SH-SY5Y (cell line): ENCODE results near the gene PGGHG.

ENCODE experiments used
- GATA2 ChIP-seq: IDR thresholded peaks from 2 replicates; pipeline ENCODE4 v1.6.1; 2011; ENCODE audit warnings: mild to moderate bottlenecking, low read depth, low read length
- GATA3 ChIP-seq: IDR thresholded peaks from 2 replicates; pipeline ENCODE4 v1.6.1; 2011; ENCODE audit warnings: low read depth, mild to moderate bottlenecking, low read length, moderate library complexity

Gene PGGHG

DNA sequence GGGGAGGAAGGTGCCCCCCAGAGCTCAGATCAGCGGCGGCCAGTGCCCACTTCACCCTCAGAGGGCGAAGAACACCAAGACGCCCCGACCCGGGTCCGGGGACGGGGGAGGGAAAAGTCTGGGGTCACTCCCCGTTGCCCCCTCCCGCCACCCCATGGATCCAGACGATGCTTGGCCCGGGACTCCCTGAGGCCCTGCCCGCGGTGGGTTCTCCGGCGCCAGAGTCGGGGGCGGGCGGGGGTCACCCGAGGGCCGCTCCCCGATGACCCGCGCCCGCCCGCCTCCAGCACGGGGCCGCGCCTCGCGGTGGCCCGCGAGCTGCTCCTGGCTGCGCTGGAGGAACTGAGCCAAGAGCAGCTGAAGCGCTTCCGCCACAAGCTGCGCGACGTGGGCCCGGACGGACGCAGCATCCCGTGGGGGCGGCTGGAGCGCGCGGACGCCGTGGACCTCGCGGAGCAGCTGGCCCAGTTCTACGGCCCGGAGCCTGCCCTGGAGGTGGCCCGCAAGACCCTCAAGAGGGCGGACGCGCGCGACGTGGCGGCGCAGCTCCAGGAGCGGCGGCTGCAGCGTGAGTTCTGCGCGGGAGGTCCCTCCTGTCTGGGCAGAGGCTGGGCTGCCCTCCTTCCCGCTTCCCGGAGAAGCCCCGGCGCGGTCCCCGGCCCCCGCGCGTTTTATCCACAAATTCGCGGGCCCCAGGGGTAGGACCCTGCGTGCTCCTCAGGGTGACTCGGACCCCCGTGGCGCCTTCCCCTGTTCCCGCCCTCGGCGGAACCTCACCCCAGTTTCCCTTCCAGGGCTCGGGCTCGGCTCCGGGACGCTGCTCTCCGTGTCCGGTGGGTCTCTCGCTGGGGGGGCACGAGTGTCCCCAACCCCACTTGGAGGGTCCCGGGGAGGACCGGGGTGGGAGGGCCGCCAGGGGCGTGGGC, 9.6 kb upstream of the PGGHG start:
- TF ChIP-seq GATA3: no peak
- no peak for TF ChIP-seq GATA2

DNA sequence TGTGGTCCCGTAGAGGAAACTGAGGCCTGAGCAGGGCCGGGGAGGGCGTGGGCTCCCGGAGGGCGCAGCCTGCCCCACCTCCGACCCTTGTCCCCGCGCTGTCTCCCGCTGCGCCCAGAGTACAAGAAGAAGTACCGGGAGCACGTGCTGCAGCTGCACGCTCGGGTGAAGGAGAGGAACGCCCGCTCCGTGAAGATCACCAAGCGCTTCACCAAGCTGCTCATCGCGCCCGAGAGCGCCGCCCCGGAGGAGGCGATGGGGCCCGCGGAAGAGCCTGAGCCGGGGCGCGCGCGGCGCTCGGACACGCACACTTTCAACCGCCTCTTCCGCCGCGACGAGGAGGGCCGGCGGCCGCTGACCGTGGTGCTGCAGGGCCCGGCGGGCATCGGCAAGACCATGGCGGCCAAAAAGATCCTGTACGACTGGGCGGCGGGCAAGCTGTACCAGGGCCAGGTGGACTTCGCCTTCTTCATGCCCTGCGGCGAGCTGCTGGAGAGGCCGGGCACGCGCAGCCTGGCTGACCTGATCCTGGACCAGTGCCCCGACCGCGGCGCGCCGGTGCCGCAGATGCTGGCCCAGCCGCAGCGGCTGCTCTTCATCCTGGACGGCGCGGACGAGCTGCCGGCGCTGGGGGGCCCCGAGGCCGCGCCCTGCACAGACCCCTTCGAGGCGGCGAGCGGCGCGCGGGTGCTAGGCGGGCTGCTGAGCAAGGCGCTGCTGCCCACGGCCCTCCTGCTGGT, 8.8 kb upstream of the PGGHG start:
- TF ChIP-seq GATA3 (no peak), GATA2 (no peak)

DNA sequence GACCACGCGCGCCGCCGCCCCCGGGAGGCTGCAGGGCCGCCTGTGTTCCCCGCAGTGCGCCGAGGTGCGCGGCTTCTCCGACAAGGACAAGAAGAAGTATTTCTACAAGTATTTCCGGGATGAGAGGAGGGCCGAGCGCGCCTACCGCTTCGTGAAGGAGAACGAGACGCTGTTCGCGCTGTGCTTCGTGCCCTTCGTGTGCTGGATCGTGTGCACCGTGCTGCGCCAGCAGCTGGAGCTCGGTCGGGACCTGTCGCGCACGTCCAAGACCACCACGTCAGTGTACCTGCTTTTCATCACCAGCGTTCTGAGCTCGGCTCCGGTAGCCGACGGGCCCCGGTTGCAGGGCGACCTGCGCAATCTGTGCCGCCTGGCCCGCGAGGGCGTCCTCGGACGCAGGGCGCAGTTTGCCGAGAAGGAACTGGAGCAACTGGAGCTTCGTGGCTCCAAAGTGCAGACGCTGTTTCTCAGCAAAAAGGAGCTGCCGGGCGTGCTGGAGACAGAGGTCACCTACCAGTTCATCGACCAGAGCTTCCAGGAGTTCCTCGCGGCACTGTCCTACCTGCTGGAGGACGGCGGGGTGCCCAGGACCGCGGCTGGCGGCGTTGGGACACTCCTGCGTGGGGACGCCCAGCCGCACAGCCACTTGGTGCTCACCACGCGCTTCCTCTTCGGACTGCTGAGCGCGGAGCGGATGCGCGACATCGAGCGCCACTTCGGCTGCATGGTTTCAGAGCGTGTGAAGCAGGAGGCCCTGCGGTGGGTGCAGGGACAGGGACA, 8.0 kb upstream of the PGGHG start:
- TF ChIP-seq GATA2: no peak
- no peak for TF ChIP-seq GATA3

- no peak for TF ChIP-seq GATA2
- no peak for TF ChIP-seq GATA3
Observed at GRCh38 chr11:281486-282161, 7.3 kb upstream of the PGGHG start.

DNA sequence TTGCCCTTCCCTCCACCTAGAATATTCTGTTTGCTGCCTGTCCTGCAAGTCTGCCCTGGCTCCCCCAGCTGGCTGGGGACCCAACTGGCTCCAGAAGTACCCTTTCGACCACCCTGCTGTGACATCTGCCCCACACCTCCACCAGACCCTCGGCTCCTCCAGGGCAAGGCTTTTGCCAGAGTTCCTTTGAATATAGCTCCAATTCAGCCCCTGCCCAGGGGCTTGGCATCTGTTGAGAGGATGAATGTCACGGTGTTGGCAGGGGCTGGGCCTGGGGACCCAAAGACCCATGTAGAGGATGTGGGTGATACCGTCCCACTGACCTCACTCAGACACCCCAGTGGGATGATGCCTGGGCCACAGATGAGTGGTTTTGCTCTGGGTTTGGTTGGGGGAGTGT, 6.8 kb upstream of the PGGHG start:
- TF ChIP-seq GATA3: no peak
- TF ChIP-seq GATA2: no peak

GRCh38 chr11:282630-283360, 6.1 kb upstream of the PGGHG start:
- TF ChIP-seq GATA3 (no peak), GATA2 (no peak)

DNA sequence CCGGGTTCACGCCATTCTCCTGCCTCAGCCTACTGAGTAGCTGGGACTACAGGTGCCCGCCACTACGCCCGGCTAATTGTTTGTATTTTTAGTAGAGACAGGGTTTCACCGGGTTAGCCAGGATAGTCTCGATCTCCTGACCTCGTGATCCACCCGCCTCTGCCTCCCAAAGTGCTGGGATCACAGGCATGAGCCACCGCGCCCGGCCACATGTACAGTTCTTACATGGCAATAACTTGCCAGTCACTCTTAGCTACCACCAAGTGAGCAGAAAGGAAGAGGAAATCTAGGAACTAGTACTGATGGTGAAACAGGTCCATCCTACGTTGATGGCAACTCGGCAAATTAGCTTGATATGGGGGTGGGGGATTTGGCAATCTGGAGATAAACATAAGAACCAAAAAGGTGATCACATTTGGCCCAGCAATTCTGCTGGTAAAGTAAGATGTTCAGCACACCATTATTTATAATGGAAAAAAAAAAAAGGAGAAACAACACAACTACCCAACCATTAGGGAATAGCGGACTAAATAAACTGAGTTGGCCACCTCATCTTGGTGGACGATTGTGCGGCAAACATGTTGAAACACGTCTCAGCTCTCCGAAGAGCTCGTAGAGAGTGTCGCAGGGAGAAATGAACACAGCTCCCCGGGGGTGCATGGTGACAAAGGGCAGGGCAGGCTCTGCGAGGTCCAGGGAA, 5.4 kb upstream of the PGGHG start:
- no peak for TF ChIP-seq GATA2
- no peak for TF ChIP-seq GATA3

DNA sequence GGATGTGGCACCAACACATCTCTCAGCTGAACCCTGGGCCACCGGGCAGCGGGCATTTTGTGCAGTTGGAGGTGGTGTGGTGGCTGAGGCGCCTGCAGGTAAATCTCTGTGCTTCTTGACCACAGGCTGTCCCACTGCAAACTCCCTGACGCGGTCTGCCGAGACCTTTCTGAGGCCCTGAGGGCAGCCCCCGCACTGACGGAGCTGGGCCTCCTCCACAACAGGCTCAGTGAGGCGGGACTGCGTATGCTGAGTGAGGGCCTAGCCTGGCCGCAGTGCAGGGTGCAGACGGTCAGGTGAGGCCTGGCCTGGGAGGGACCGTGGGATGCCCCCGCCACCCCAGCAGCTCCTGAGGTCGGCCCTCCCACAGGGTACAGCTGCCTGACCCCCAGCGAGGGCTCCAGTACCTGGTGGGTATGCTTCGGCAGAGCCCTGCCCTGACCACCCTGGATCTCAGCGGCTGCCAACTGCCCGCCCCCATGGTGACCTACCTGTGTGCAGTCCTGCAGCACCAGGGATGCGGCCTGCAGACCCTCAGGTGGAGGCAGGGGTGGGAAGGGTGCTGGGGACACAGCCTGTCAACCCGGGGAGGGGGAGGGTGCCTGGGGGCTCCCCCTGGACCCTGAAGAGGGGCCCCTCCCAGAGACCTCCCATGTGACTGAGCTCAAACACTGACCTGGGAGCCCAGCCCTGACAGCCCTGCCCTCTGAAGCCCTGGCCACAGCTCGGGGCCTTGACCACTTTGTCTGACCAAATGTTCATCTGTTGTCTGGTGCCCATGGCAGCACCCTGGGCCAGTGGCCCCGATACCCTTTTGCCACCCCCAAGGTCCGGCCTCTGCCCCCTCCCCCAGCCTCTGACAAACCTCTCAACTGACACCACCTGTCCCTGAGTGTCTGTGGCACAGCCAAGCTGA, 4.6 kb upstream of the PGGHG start:
- TF ChIP-seq GATA2: no peak
- TF ChIP-seq GATA3: no peak

DNA sequence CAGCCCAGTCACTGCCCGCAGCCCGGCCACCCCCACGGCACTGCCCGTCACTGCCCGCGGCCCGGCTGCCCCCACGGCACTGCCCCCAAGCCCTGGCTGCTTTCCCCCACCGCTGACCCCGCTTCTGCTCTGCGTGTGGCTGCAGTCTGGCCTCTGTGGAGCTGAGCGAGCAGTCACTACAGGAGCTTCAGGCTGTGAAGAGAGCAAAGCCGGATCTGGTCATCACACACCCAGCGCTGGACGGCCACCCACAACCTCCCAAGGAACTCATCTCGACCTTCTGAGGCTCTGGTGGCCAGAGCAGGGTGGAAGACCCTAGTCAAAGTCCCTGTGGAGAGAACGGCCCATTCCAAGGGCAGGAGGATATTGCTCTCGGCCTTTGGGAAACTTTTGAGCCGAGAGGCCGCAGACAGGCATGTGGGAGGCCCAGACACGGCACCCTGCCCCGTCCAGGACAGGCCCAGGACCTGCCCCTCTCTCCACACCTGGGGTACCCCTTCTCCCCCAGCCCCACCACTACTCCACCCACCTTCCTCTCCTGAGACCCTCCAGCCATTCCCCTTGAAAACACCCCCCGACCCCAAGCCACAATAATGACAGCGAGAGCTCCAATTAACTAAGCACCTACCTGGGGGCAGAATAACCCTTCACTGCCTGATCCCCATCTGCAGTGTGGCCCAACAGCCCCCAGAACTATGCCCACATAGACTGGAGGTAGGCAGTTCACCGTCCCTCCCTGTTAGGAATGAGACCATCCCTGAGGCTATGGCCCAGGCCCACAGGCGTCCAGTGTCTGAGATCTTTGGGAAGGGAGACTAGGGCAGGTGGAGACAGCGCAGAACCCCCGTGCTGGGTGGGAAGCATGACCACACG, 3.7 kb upstream of the PGGHG start:
- TF ChIP-seq GATA3 (no peak), GATA2 (no peak)

- TF ChIP-seq GATA2: no peak
- no peak for TF ChIP-seq GATA3
Observed at GRCh38 chr11:285894-286220, 3.1 kb upstream of the PGGHG start.
